Measurements from ENCODE around the gene CBFB. TPM values are rescaled to one million over a fixed set of nuclear protein-coding genes. Genes with fewer than 3 reads are reported as not detected.
"Not testable (repeated sequence)": the region's sequence is repeated elsewhere in the genome, so short reads cannot be mapped to it uniquely, and the experiment has no call there.

Gene CBFB
- total RNA-seq, 2 donors from 2014 or later = 25.7 to 49.3 TPM

DNA sequence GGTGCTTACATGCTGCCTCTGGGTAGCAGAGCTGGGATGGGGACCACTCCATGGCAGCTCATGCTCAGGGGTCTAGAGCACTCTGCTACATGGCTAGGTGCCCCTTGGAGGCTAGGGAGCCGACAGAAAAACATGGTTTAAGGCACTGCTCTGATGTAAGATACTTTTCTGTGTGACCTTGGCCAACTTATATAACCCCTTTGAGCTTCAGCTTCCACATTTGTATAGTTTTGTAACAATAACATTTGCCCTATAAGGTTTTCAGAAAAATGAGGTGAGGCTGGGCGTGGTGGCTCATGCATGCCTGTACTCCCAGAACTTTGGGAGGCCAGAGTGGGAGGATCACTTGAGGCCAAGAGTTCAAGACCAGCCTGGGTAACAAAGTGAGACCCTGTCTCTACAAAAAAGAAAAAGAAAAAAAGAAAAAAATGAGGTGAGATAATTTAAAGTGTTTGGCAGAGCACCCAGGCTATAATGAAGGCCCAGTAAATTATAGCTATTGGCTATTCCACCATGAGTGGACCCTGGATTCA lies 37.3 kb upstream of the CBFB start:
- no peak for DNase-seq (ENCODE audit: low spot score)
- TF ChIP-seq, protein P1, sequence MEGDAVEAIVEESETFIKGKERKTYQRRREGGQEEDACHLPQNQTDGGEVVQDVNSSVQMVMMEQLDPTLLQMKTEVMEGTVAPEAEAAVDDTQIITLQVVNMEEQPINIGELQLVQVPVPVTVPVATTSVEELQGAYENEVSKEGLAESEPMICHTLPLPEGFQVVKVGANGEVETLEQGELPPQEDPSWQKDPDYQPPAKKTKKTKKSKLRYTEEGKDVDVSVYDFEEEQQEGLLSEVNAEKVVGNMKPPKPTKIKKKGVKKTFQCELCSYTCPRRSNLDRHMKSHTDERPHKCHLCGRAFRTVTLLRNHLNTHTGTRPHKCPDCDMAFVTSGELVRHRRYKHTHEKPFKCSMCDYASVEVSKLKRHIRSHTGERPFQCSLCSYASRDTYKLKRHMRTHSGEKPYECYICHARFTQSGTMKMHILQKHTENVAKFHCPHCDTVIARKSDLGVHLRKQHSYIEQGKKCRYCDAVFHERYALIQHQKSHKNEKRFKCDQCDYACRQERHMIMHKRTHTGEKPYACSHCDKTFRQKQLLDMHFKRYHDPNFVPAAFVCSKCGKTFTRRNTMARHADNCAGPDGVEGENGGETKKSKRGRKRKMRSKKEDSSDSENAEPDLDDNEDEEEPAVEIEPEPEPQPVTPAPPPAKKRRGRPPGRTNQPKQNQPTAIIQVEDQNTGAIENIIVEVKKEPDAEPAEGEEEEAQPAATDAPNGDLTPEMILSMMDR (IDR thresholded peaks at IDR 0.05) = no peak
- Histone ChIP-seq H3K27me3 (no peaks in the 10 kb centered on the region), H3K4me1 (peaks cover 0 to 9% of the 10 kb centered on the region in 2 donors), H3K9me3 (no peaks in the 10 kb centered on the region), H3K27ac (no peak overlapping the region), H3K36me3 (no peaks in the 10 kb centered on the region), H3K4me3 (no peak overlapping the region)

- H3K27ac ChIP-seq, H3K27me3 ChIP-seq: not testable (repeated sequence)
Observed at GRCh38 chr16:66993558-66993957, 35.4 kb upstream of the CBFB start.

DNA sequence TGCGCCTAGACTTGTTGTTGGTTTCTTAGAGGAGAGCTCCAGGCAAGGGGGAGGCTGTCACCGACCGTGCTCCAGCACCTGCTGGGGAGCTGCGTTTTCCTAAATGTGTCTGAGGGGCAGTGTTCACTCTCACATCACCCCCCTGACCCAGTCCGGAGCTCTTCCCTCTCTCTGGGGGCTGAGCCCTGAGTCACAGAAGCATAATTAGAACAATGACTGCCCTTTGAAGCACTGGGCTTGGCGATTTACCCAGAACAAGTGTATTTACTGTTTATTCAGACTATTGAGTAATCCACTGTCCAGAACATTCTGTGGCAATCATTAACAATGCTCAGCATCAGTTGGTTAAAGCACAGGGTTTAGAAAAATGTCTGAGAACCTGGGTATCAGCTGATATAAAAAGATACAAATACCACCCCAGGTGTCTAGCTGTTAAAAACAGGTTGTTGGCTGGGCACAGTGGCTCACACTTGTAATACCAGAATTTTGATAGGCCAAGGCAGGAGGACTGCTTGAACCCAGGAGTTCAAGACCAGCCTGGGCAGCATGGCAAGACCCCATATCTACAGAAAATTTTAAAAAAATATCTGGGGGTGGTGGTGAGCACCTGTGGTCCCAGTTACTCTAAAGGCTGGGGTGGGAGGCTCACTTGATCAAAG lies 32.5 kb upstream of the CBFB start:
- H3K36me3 ChIP-seq = no peaks in the 10 kb centered on the region
- peak; percentile 87 for DNase-seq (ENCODE audit: low spot score)
- H3K27me3 ChIP-seq = no peaks in the 10 kb centered on the region
- no peaks in the 10 kb centered on the region for H3K9me3 ChIP-seq
- H3K27ac ChIP-seq = peak overlapping the region; percentile 71 to 84
- H3K4me3 ChIP-seq = no peak overlapping the region
- TF ChIP-seq, protein P1 (IDR thresholded peaks at IDR 0.05) = no peak
- peaks cover 0 to 35% of the 10 kb centered on the region in 2 donors for H3K4me1 ChIP-seq

More at GRCh38 chr16:66993558-66993957, 35.4 kb upstream of the CBFB start:
- H3K4me1 ChIP-seq = peaks cover 0 to 20% of the 10 kb centered on the region in 2 donors
- not testable (repeated sequence) for H3K4me3 ChIP-seq; H3K36me3 ChIP-seq; H3K9me3 ChIP-seq; DNase-seq (ENCODE audit: low spot score)

GRCh38 chr16:66996983-66997358 lies 32.0 kb upstream of the CBFB start:
- no peak for DNase-seq (ENCODE audit: low spot score)
- TF ChIP-seq, protein P1 (IDR thresholded peaks at IDR 0.05) = no peak

GRCh38 chr16:67000384-67001351 lies 28.3 kb upstream of the CBFB start:
- peak; percentile 78 for DNase-seq (ENCODE audit: low spot score)
- peaks cover 0 to 38% of the 10 kb centered on the region in 2 donors for H3K4me1 ChIP-seq
- peak overlapping the region; percentile 37 to 54 for H3K4me3 ChIP-seq
- TF ChIP-seq, protein P1 (IDR thresholded peaks at IDR 0.05) = no peak
- H3K36me3 ChIP-seq = no peaks in the 10 kb centered on the region
- H3K9me3 ChIP-seq = no peaks in the 10 kb centered on the region
- H3K27ac ChIP-seq = peak overlapping the region; percentile 49 to 59
- H3K27me3 ChIP-seq = no peaks in the 10 kb centered on the region

More at GRCh38 chr16:66996983-66997358, 32.0 kb upstream of the CBFB start:
- H3K4me3 ChIP-seq = no peak overlapping the region
- no peaks in the 10 kb centered on the region for H3K9me3 ChIP-seq
- H3K27ac ChIP-seq = peak overlapping the region; percentile 71 to 84
- H3K4me1 ChIP-seq = peaks cover 0 to 38% of the 10 kb centered on the region in 2 donors
- H3K36me3 ChIP-seq = no peaks in the 10 kb centered on the region
- H3K27me3 ChIP-seq = no peaks in the 10 kb centered on the region

DNA sequence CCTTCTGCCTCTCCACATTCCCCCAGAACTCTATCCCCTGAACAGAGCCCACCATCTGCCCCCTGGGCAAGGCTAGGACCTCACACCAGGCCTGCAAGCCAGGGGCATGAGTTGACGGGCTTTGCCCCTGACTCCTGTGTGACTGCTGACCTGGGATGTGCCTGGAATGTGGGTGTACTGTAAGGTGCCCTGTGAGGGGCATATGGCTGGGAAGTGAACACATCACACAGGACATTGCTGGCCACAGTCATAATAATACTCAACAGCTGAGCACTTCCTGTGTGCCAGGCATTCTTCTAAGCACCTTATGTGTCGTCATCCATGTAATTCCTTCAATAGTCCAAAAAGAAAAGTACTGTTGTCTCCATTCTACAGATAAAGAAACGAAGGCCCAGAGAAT lies 27.2 kb upstream of the CBFB start:
- Histone ChIP-seq H3K4me3 (no peak overlapping the region), H3K9me3 (no peaks in the 10 kb centered on the region), H3K4me1 (peaks cover 0 to 27% of the 10 kb centered on the region in 2 donors), H3K36me3 (no peaks in the 10 kb centered on the region), H3K27ac (no peak overlapping the region), H3K27me3 (no peaks in the 10 kb centered on the region)
- no peak for DNase-seq (ENCODE audit: low spot score)
- TF ChIP-seq, protein P1 (IDR thresholded peaks at IDR 0.05) = no peak
